GM18508 (cell line): ENCODE results near the gene ZNF529.
A peak's percentile ranks its signal among the peaks of the same experiment; 100 is the strongest.
"Not testable (repeated sequence)": the region's sequence is repeated elsewhere in the genome, so short reads cannot be mapped to it uniquely, and the experiment has no call there.

Experiments
- ATAC-seq: cut with Tn5 transposase; IDR thresholded peaks from one replicate; pipeline ENCODE4 v1.9.1; 2021; ENCODE audit warnings: moderate number of reproducible peaks; ENCODE audit not compliant: insufficient read depth, unreplicated experiment

ZNF529 gene

GRCh38 chr19:36573020-36573894 lies at the start of gene ZNF529:
TSS of gene ZNF529 (minus strand) at chr19:36573292. CDS start at chr19:36572346, 946 bp downstream.
- ATAC-seq, result peak; percentile 61

GRCh38 chr19:36605877-36606478 lies 32.9 kb upstream of the ZNF529 start:
- ATAC-seq, result no peak

GRCh38 chr19:36605101-36605876 lies 32.2 kb upstream of the ZNF529 start, which contains the start of gene ZNF382:
TSS of gene ZNF382 (plus strand) at chr19:36605313. CDS start at chr19:36609915, 4,602 bp downstream.
- no peak for ATAC-seq

- peak; percentile 76 for ATAC-seq
These were observed 31.6 kb upstream of the ZNF529 start for GRCh38 chr19:36604656-36605100.

- not testable (repeated sequence) for ATAC-seq
These were observed 29.6 kb upstream of the ZNF529 start for GRCh38 chr19:36602681-36603080.

GRCh38 chr19:36579255-36579654 lies 6.2 kb upstream of the ZNF529 start:
- no peak for ATAC-seq

GRCh38 chr19:36577271-36577996 lies 4.3 kb upstream of the ZNF529 start:
- no peak for ATAC-seq

- ATAC-seq, result no peak
These were observed 1.6 kb upstream of the ZNF529 start for GRCh38 chr19:36574741-36575140.

- no peak for ATAC-seq
These were observed 1.0 kb upstream of the ZNF529 start for GRCh38 chr19:36573895-36574720.

- ATAC-seq, result no peak
These were observed 486 bp downstream of the ZNF529 start for GRCh38 chr19:36572593-36573019.

- no peak for ATAC-seq
These were observed 8.7 kb downstream of the ZNF529 start for GRCh38 chr19:36564391-36564790.

GRCh38 chr19:36547001-36547732 lies 25.9 kb downstream of the ZNF529 start:
- ATAC-seq, result no peak

- ATAC-seq, result no peak
These were observed 44.1 kb downstream of the ZNF529 start for GRCh38 chr19:36528921-36529518.

GRCh38 chr19:36528194-36528920 lies 44.7 kb downstream of the ZNF529 start, which contains the start of gene ZNF260:
TSS of gene ZNF260 (minus strand) at chr19:36528271. CDS start at chr19:36515238, 13,033 bp downstream.
- ATAC-seq, result peak; percentile 78

GRCh38 chr19:36527873-36528193 lies 45.3 kb downstream of the ZNF529 start:
- ATAC-seq, result no peak

- ATAC-seq, result no peak
These were observed 45.8 kb downstream of the ZNF529 start for GRCh38 chr19:36527341-36527740.

GRCh38 chr19:36526581-36526980 lies 46.5 kb downstream of the ZNF529 start:
- ATAC-seq, result no peak
